Mammary epithelial cell (primary cell): ENCODE data around the gene LSP1.

Experiments
- EZH2 ChIP-seq: IDR thresholded peaks from 2 replicates; pipeline ENCODE4 v1.6.1; 2012; ENCODE audit warnings: low read length, inconsistent platforms, borderline replicate concordance
- TF ChIP-seq, protein P1 (sequence below), 2 donors: IDR thresholded peaks in 1 of 2; conservative IDR thresholded peaks in 1 of 2; 2 replicates each; pipeline ENCODE4 v1.5.1; 2011 to 2012; ENCODE audit warnings: inconsistent platforms in 2 of 2, low read length in 2 of 2, mild to moderate bottlenecking in 2 of 2, control low read depth in 1 of 2, low read depth in 1 of 2; ENCODE audit not compliant: insufficient read depth in 1 of 2; ENCODE audit errors: extremely low read depth in 1 of 2

DNA sequence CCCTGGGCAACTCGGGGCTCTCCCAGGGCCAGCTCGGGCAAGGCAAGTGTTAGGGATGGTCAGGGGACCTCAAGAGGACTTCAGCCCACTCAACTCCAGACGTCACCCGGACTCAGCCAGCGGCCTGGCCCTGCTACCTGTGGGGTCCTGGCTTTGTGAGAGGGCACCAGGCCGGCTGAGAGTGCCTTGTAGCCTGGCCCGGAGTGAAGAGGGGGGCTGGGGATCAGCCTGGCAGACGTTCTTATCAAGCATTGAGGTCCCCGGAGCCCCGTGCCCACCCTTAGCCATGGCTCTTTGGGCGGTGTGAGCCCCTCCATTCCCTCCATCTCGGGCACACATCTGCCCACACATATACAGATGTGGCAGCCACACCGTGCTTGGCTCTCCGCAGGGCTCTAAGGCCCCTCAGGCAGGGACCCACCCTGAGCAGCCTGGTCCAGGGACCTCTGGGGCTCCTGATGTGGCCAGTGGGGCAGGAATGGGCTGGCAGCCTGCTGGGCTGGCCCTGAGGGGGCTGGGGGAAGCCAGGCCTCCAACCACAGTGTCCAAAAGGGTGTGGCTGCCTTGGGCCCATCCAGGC is 15.3 kb downstream of the LSP1 start:
- TF ChIP-seq, protein P1, sequence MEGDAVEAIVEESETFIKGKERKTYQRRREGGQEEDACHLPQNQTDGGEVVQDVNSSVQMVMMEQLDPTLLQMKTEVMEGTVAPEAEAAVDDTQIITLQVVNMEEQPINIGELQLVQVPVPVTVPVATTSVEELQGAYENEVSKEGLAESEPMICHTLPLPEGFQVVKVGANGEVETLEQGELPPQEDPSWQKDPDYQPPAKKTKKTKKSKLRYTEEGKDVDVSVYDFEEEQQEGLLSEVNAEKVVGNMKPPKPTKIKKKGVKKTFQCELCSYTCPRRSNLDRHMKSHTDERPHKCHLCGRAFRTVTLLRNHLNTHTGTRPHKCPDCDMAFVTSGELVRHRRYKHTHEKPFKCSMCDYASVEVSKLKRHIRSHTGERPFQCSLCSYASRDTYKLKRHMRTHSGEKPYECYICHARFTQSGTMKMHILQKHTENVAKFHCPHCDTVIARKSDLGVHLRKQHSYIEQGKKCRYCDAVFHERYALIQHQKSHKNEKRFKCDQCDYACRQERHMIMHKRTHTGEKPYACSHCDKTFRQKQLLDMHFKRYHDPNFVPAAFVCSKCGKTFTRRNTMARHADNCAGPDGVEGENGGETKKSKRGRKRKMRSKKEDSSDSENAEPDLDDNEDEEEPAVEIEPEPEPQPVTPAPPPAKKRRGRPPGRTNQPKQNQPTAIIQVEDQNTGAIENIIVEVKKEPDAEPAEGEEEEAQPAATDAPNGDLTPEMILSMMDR (conservative IDR thresholded peaks at IDR 0.05 in 1 of 2, IDR thresholded peaks at IDR 0.05 in 1 of 2; ENCODE audit: extremely low read depth in 1 of 2, insufficient read depth in 1 of 2, low read depth in 1 of 2, low read length in 2 of 2), result no peak
- TF ChIP-seq EZH2, result no peak
